Activated CD8-positive, alpha-beta memory T cell treated with anti-CD3 and anti-CD28 coated beads, Interleukin-2, amount 50 U/mL, for 48 hours (primary cell): ENCODE results near the gene ARX.

Source experiments
- DNase-seq: peaks from one replicate; pipeline ENCODE4 v3.0.0-alpha.2; 2020

Gene ARX

GRCh38 chrX:25016361-25016671 lies 551 bp upstream of the ARX start:
- DNase-seq, result no peak

- no peak for DNase-seq
These were observed 1.4 kb downstream of the ARX start for GRCh38 chrX:25014366-25014838.

GRCh38 chrX:25013632-25014365 lies 2.0 kb downstream of the ARX start:
- peak; percentile 50 for DNase-seq

GRCh38 chrX:25012793-25013631 lies 2.8 kb downstream of the ARX start:
- no peak for DNase-seq

- no peak for DNase-seq
These were observed 3.4 kb downstream of the ARX start for GRCh38 chrX:25012433-25012735.

GRCh38 chrX:25011589-25012432 lies 4.0 kb downstream of the ARX start:
- no peak for DNase-seq

GRCh38 chrX:25010784-25011588 lies 4.8 kb downstream of the ARX start:
- no peak for DNase-seq

GRCh38 chrX:25009407-25009806 lies 6.4 kb downstream of the ARX start:
- no peak for DNase-seq

GRCh38 chrX:25007059-25008053 lies 8.4 kb downstream of the ARX start:
- DNase-seq, result no peak

- DNase-seq, result no peak
These were observed 9.1 kb downstream of the ARX start for GRCh38 chrX:25006586-25007058.

- no peak for DNase-seq
These were observed 10.2 kb downstream of the ARX start for GRCh38 chrX:25005382-25006185.

- DNase-seq, result no peak
These were observed 10.8 kb downstream of the ARX start for GRCh38 chrX:25005034-25005381.

GRCh38 chrX:25004485-25005032 lies 11.2 kb downstream of the ARX start:
- DNase-seq, result no peak

GRCh38 chrX:25004040-25004439 lies 11.7 kb downstream of the ARX start:
- no peak for DNase-seq

GRCh38 chrX:25003066-25003849 lies 12.5 kb downstream of the ARX start:
- no peak for DNase-seq

- no peak for DNase-seq
These were observed 13.1 kb downstream of the ARX start for GRCh38 chrX:25002661-25003020.

GRCh38 chrX:25001808-25002660 lies 13.7 kb downstream of the ARX start:
- DNase-seq, result no peak

GRCh38 chrX:24999511-24999910 lies 16.3 kb downstream of the ARX start:
- no peak for DNase-seq
